WTC11 (cell line): ENCODE data around the gene CTNND2. TPM values are rescaled to one million over a fixed set of nuclear protein-coding genes. Genes with fewer than 3 reads are reported as not detected.

Source experiments
- ATAC-seq: fragments of 200-7000 bp; cut with Tn5 transposase; 2 replicates; pipeline ENCODE4 v1.10.0; 2021; ENCODE audit warnings: mild to moderate bottlenecking, moderate library complexity
- CTCF ChIA-PET: fragments of 300-600 bp; sonication (Branson Sonifier 250); formaldehyde crosslinking; loops from one replicate; lab custom pipeline; 2021; ENCODE audit warnings: antibody characterized with exemption; lab: Charles Lee
- POLR2A ChIA-PET: fragments of 350-600 bp; sonication (Branson Sonifier 250); formaldehyde crosslinking; loops from one replicate; lab custom pipeline; 2021; ENCODE audit warnings: antibody characterized with exemption; lab: Charles Lee
- DNase-seq: peaks from one replicate; pipeline ENCODE4 v3.0.0; 2021; ENCODE audit warnings: low spot score
- H3K27ac Mint-ChIP-seq: 2 replicates; pipeline ENCODE4 v1.8.0; 2021; ENCODE audit warnings: mixed read lengths
- H3K27me3 Mint-ChIP-seq: 2 replicates; pipeline ENCODE4 v1.8.0; 2021; ENCODE audit warnings: low read depth, mild to moderate bottlenecking, moderate library complexity, mixed read lengths
- H3K36me3 Mint-ChIP-seq: 2 replicates; pipeline ENCODE4 v1.8.0; 2021; ENCODE audit warnings: mixed read lengths
- H3K4me1 Mint-ChIP-seq: 2 replicates; pipeline ENCODE4 v1.8.0; 2022; ENCODE audit warnings: mixed read lengths
- H3K4me3 Mint-ChIP-seq: 2 replicates; pipeline ENCODE4 v1.8.0; 2021; ENCODE audit warnings: mild to moderate bottlenecking, moderate library complexity, mixed read lengths
- H3K9me3 Mint-ChIP-seq: 2 replicates; pipeline ENCODE4 v1.8.0; 2021; ENCODE audit warnings: mixed read lengths
- AR ChIP-seq: fragments of 250-450 bp; sonication (Bioruptor Pico); IDR thresholded peaks from 2 replicates; pipeline ENCODE4 v1.9.0; 2021; ENCODE audit warnings: mild to moderate bottlenecking
- GRHL2 ChIP-seq: fragments of 250-450 bp; sonication (Bioruptor Pico); IDR thresholded peaks from 2 replicates; pipeline ENCODE4 v1.8.0; 2022; ENCODE audit warnings: mild to moderate bottlenecking, moderate library complexity; ENCODE audit not compliant: insufficient replicate concordance, severe bottlenecking
- HMGA2 ChIP-seq: fragments of 250-450 bp; sonication (Bioruptor Pico); IDR thresholded peaks from 2 replicates; pipeline ENCODE4 v1.4.0; 2021; ENCODE audit warnings: mild to moderate bottlenecking, moderate library complexity
- JAZF1 ChIP-seq: fragments of 250-450 bp; sonication (Bioruptor Pico); IDR thresholded peaks from 2 replicates; pipeline ENCODE4 v1.9.0; 2021; ENCODE audit warnings: moderate library complexity, mild to moderate bottlenecking, inconsistent platforms
- MAX ChIP-seq: sonication (generic); formaldehyde crosslinking; IDR thresholded peaks from 2 replicates; pipeline ENCODE4 v1.8.0; 2022; ENCODE audit warnings: mild to moderate bottlenecking, missing genetic modification reagents
- OVOL2 ChIP-seq: fragments of 250-450 bp; sonication (Bioruptor Pico); IDR thresholded peaks from 2 replicates; pipeline ENCODE4 v1.9.0; 2021; ENCODE audit warnings: mild to moderate bottlenecking, borderline replicate concordance
- TEAD1 ChIP-seq: sonication (generic); formaldehyde crosslinking; IDR thresholded peaks from 2 replicates; pipeline ENCODE4 v1.8.0; 2022; ENCODE audit warnings: mild to moderate bottlenecking, missing genetic modification reagents
- ZNF263 ChIP-seq: sonication (generic); formaldehyde crosslinking; IDR thresholded peaks from 2 replicates; pipeline ENCODE4 v1.8.1; 2022; ENCODE audit warnings: low read depth, mild to moderate bottlenecking, moderate library complexity, missing genetic modification reagents
- ZNF396 ChIP-seq: fragments of 250-450 bp; sonication (Bioruptor Pico); IDR thresholded peaks from 2 replicates; pipeline ENCODE4 v1.8.0; 2021; ENCODE audit warnings: mild to moderate bottlenecking, moderate library complexity, borderline replicate concordance
- ZNF423 ChIP-seq: fragments of 250-450 bp; sonication (Bioruptor Pico); IDR thresholded peaks from 2 replicates; pipeline ENCODE4 v2.1.2; 2022; ENCODE audit warnings: mild to moderate bottlenecking, moderate library complexity
- ZNF512 ChIP-seq: sonication (generic); formaldehyde crosslinking; IDR thresholded peaks from 2 replicates; pipeline ENCODE4 v1.8.1; 2022; ENCODE audit warnings: missing genetic modification reagents, borderline replicate concordance
- total RNA-seq: library from RNA; stranded (reverse); gene quantifications from 3 replicates; pipeline ENCODE4 v1.2.3, GENCODE V29; 2021
- TF ChIP-seq, protein P1 (sequence below): sonication (generic); formaldehyde crosslinking; IDR thresholded peaks from 2 replicates; pipeline ENCODE4 v1.8.1; 2023; ENCODE audit warnings: mild to moderate bottlenecking, missing genetic modification reagents, borderline replicate concordance
- TF ChIP-seq, protein P2 (sequence below): sonication (generic); formaldehyde crosslinking; IDR thresholded peaks from 2 replicates; pipeline ENCODE4 v1.8.1; 2022; ENCODE audit warnings: mild to moderate bottlenecking, moderate library complexity, missing genetic modification reagents
- TF ChIP-seq, protein P3 (sequence below): sonication (generic); formaldehyde crosslinking; conservative IDR thresholded peaks from 2 replicates; pipeline ENCODE4 v1.8.1; 2023; ENCODE audit warnings: mild to moderate bottlenecking, low read depth, missing genetic modification reagents, moderate library complexity
- TF ChIP-seq, protein P4 (sequence below): fragments of 200-600 bp; IDR thresholded peaks from 2 replicates; pipeline ENCODE4 v1.8.0; 2022; ENCODE audit warnings: antibody characterized with exemption

The CTNND2 gene
- total RNA-seq, 1 experiment from 2014 or later: 11.9 TPM

GRCh38 chr5:11040345-11040744 is 863.9 kb downstream of the CTNND2 start (continued):
- TF ChIP-seq, protein P1, sequence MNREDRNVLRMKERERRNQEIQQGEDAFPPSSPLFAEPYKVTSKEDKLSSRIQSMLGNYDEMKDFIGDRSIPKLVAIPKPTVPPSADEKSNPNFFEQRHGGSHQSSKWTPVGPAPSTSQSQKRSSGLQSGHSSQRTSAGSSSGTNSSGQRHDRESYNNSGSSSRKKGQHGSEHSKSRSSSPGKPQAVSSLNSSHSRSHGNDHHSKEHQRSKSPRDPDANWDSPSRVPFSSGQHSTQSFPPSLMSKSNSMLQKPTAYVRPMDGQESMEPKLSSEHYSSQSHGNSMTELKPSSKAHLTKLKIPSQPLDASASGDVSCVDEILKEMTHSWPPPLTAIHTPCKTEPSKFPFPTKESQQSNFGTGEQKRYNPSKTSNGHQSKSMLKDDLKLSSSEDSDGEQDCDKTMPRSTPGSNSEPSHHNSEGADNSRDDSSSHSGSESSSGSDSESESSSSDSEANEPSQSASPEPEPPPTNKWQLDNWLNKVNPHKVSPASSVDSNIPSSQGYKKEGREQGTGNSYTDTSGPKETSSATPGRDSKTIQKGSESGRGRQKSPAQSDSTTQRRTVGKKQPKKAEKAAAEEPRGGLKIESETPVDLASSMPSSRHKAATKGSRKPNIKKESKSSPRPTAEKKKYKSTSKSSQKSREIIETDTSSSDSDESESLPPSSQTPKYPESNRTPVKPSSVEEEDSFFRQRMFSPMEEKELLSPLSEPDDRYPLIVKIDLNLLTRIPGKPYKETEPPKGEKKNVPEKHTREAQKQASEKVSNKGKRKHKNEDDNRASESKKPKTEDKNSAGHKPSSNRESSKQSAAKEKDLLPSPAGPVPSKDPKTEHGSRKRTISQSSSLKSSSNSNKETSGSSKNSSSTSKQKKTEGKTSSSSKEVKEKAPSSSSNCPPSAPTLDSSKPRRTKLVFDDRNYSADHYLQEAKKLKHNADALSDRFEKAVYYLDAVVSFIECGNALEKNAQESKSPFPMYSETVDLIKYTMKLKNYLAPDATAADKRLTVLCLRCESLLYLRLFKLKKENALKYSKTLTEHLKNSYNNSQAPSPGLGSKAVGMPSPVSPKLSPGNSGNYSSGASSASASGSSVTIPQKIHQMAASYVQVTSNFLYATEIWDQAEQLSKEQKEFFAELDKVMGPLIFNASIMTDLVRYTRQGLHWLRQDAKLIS (CRISPR knock-in tag): no peak
- TF ChIP-seq, protein P2, sequence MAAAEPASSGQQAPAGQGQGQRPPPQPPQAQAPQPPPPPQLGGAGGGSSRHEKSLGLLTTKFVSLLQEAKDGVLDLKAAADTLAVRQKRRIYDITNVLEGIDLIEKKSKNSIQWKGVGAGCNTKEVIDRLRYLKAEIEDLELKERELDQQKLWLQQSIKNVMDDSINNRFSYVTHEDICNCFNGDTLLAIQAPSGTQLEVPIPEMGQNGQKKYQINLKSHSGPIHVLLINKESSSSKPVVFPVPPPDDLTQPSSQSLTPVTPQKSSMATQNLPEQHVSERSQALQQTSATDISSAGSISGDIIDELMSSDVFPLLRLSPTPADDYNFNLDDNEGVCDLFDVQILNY (CRISPR knock-in tag): no peak
- no peak for TF ChIP-seq ZNF512 (CRISPR knock-in tag)

- Mint-ChIP-seq H3K27ac (no peak overlapping the region), H3K4me1 (no peaks in the 10 kb centered on the region), H3K36me3 (no peaks in the 10 kb centered on the region), H3K9me3 (no peaks in the 10 kb centered on the region), H3K27me3 (no peaks in the 10 kb centered on the region), H3K4me3 (no peak overlapping the region)
- ChIA-PET POLR2A (no interaction called here), CTCF (interaction anchor here (1.1 to 2.5 kb wide), 3 partner anchors 51 to 182 kb away, joined by 3 to 12 read pairs (median 4); no protein-coding TSS in a partner anchor)
- DNase-seq (no peak), ATAC-seq (no peak)
- no peak for TF ChIP-seq HMGA2 (CRISPR knock-in tag)
- TF ChIP-seq, protein P3, sequence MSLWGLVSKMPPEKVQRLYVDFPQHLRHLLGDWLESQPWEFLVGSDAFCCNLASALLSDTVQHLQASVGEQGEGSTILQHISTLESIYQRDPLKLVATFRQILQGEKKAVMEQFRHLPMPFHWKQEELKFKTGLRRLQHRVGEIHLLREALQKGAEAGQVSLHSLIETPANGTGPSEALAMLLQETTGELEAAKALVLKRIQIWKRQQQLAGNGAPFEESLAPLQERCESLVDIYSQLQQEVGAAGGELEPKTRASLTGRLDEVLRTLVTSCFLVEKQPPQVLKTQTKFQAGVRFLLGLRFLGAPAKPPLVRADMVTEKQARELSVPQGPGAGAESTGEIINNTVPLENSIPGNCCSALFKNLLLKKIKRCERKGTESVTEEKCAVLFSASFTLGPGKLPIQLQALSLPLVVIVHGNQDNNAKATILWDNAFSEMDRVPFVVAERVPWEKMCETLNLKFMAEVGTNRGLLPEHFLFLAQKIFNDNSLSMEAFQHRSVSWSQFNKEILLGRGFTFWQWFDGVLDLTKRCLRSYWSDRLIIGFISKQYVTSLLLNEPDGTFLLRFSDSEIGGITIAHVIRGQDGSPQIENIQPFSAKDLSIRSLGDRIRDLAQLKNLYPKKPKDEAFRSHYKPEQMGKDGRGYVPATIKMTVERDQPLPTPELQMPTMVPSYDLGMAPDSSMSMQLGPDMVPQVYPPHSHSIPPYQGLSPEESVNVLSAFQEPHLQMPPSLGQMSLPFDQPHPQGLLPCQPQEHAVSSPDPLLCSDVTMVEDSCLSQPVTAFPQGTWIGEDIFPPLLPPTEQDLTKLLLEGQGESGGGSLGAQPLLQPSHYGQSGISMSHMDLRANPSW (CRISPR knock-in tag): no peak
- TF ChIP-seq MAX (CRISPR knock-in tag): no peak
- TF ChIP-seq ZNF263: no peak
- no peak for TF ChIP-seq ZNF423 (CRISPR knock-in tag)
- no peak for TF ChIP-seq GRHL2
- TF ChIP-seq OVOL2 (CRISPR knock-in tag): no peak
These were observed 865.5 kb downstream of the CTNND2 start for GRCh38 chr5:11038772-11039171.

- no peak for ATAC-seq
- Mint-ChIP-seq H3K27ac (no peak overlapping the region), H3K9me3 (no peaks in the 10 kb centered on the region), H3K4me1 (no peaks in the 10 kb centered on the region)
- CTCF ChIA-PET: interaction anchor here (1.1 to 2.5 kb wide), 3 partner anchors 50 to 181 kb away, joined by 3 to 12 read pairs (median 4); no protein-coding TSS in a partner anchor
- TF ChIP-seq TEAD1 (CRISPR knock-in tag): no peak
- TF ChIP-seq JAZF1 (CRISPR knock-in tag): no peak
- no peak for TF ChIP-seq ZNF396 (CRISPR knock-in tag)
- no peak for TF ChIP-seq AR (CRISPR knock-in tag)
- TF ChIP-seq, protein P4, sequence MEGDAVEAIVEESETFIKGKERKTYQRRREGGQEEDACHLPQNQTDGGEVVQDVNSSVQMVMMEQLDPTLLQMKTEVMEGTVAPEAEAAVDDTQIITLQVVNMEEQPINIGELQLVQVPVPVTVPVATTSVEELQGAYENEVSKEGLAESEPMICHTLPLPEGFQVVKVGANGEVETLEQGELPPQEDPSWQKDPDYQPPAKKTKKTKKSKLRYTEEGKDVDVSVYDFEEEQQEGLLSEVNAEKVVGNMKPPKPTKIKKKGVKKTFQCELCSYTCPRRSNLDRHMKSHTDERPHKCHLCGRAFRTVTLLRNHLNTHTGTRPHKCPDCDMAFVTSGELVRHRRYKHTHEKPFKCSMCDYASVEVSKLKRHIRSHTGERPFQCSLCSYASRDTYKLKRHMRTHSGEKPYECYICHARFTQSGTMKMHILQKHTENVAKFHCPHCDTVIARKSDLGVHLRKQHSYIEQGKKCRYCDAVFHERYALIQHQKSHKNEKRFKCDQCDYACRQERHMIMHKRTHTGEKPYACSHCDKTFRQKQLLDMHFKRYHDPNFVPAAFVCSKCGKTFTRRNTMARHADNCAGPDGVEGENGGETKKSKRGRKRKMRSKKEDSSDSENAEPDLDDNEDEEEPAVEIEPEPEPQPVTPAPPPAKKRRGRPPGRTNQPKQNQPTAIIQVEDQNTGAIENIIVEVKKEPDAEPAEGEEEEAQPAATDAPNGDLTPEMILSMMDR: no peak
- TF ChIP-seq, all 79 proteins: peak for 0
- Mint-ChIP-seq H3K36me3 (no peaks in the 10 kb centered on the region), H3K4me3 (no peak overlapping the region), H3K27me3 (no peaks in the 10 kb centered on the region)
- POLR2A ChIA-PET: no interaction called here
- no peak for DNase-seq
These were observed 866.3 kb downstream of the CTNND2 start for GRCh38 chr5:11037941-11038340.
